ENCODE measurements around the gene GMPR2. TPM values are rescaled to one million over a fixed set of nuclear protein-coding genes. Genes with fewer than 3 reads are reported as not detected.
"Not testable (repeated sequence)": the region's sequence is repeated elsewhere in the genome, so short reads cannot be mapped to it uniquely, and the experiment has no call there.

Gene GMPR2
- polyA plus RNA-seq, 3 donors: 84.4 to 84.7 (median 84.5) TPM

GRCh38 chr14:24198814-24199524 lies 33.8 kb upstream of the GMPR2 start:
- peaks cover 0 to 9% of the 10 kb centered on the region in 2 donors for H3K9me3 ChIP-seq (replicated peaks in 1 of 2; ENCODE audit: control insufficient read depth in 1 of 2, insufficient read depth in 1 of 2, low read length in 2 of 2)
- H3K79me2 ChIP-seq (ENCODE audit: insufficient read depth, low read length): peaks cover 50% of the 10 kb centered on the region
- no peak overlapping the region for H3K4me2 ChIP-seq (replicated peaks; ENCODE audit: extremely low read depth, low read length, poor library complexity, severe bottlenecking)
- no peak overlapping the region for H3K27ac ChIP-seq (ENCODE audit: low read depth in 1 of 2, low read length in 2 of 2)
- no peak for TF ChIP-seq CTCF (IDR thresholded peaks at IDR 0.05)
- 57% methylated on average over 4 of the region's 7 CpGs for WGBS (ENCODE audit: insufficient coverage)
- H3K27me3 ChIP-seq (ENCODE audit: control insufficient read depth in 2 of 2, insufficient read depth in 2 of 2, low read length in 2 of 2): no peaks in the 10 kb centered on the region
- peaks cover 8 to 26% of the 10 kb centered on the region in 2 donors for H3K36me3 ChIP-seq (replicated peaks in 1 of 2; ENCODE audit: control insufficient read depth in 1 of 2, insufficient read depth in 2 of 2, low read length in 2 of 2)
- H3K4me3 Mint-ChIP-seq: no peak overlapping the region
- H2AFZ ChIP-seq (ENCODE audit: insufficient read depth, low read depth, low read length, poor library complexity, severe bottlenecking): no peak overlapping the region
- H3K27me3 Mint-ChIP-seq (ENCODE audit: low read depth in 3 of 3): no peaks in the 10 kb centered on the region
- peaks cover 23 to 30% of the 10 kb centered on the region in 2 donors for H3K4me1 ChIP-seq (ENCODE audit: control insufficient read depth in 1 of 2, insufficient read depth in 2 of 2, low read length in 2 of 2)
- peaks cover 6 to 23% (median 15%) of the 10 kb centered on the region in 7 donors for H3K9me3 Mint-ChIP-seq
- intact Hi-C loops (cut with micrococcal nuclease): loop anchor here (5.0 kb wide), 1 partner anchor 33 kb away; the partner anchor contains the start of genes GMPR2 (in 2 of the 2) and NEDD8 (in 2 of the 2)
- H3K4me3 ChIP-seq (replicated peaks in 1 of 3; ENCODE audit: low read depth in 2 of 3, low read length in 3 of 3): no peak overlapping the region
- H3K36me3 Mint-ChIP-seq: peaks cover 34 to 53% of the 10 kb centered on the region in 2 donors
- H3K4me1 Mint-ChIP-seq: peaks cover 33% of the 10 kb centered on the region
- H4K20me1 ChIP-seq (ENCODE audit: insufficient read depth, low read length): no peaks in the 10 kb centered on the region
- H3K27ac Mint-ChIP-seq: peak overlapping the region in 3 of 7 donors; percentile 22 to 61 (median 54)
- H3K9ac ChIP-seq (ENCODE audit: insufficient read depth, low read length, poor library complexity, severe bottlenecking): no peak overlapping the region
- no peak for DNase-seq

- H3K27me3 Mint-ChIP-seq (ENCODE audit: low read depth in 3 of 3); DNase-seq; H3K9me3 ChIP-seq (replicated peaks in 1 of 2; ENCODE audit: control insufficient read depth in 1 of 2, insufficient read depth in 1 of 2, low read length in 2 of 2); H3K27ac ChIP-seq (ENCODE audit: low read depth in 1 of 2, low read length in 2 of 2); H3K4me3 Mint-ChIP-seq; H2AFZ ChIP-seq (ENCODE audit: insufficient read depth, low read depth, low read length, poor library complexity, severe bottlenecking); H3K27ac Mint-ChIP-seq; intact Hi-C loops (cut with micrococcal nuclease); H3K4me2 ChIP-seq (replicated peaks; ENCODE audit: extremely low read depth, low read length, poor library complexity, severe bottlenecking); H3K4me1 ChIP-seq (ENCODE audit: control insufficient read depth in 1 of 2, insufficient read depth in 2 of 2, low read length in 2 of 2); H3K9ac ChIP-seq (ENCODE audit: insufficient read depth, low read length, poor library complexity, severe bottlenecking); H3K4me3 ChIP-seq (replicated peaks in 1 of 3; ENCODE audit: low read depth in 2 of 3, low read length in 3 of 3); H3K27me3 ChIP-seq (ENCODE audit: control insufficient read depth in 2 of 2, insufficient read depth in 2 of 2, low read length in 2 of 2): not testable (repeated sequence)
- H3K4me1 Mint-ChIP-seq: peaks cover 12% of the 10 kb centered on the region
- H3K36me3 ChIP-seq (replicated peaks in 1 of 2; ENCODE audit: control insufficient read depth in 1 of 2, insufficient read depth in 2 of 2, low read length in 2 of 2): peaks cover 32 to 59% of the 10 kb centered on the region in 2 donors
- H4K20me1 ChIP-seq (ENCODE audit: insufficient read depth, low read length): peaks cover 26% of the 10 kb centered on the region
- 100% methylated on average over 8 of the region's 8 CpGs for WGBS (ENCODE audit: insufficient coverage)
- H3K79me2 ChIP-seq (ENCODE audit: insufficient read depth, low read length): peaks cover 20% of the 10 kb centered on the region
- H3K9me3 Mint-ChIP-seq: peaks cover 6 to 23% (median 15%) of the 10 kb centered on the region in 7 donors
- H3K36me3 Mint-ChIP-seq: peaks cover 64 to 81% of the 10 kb centered on the region in 2 donors
Measured at GRCh38 chr14:24202538-24202937, 30.2 kb upstream of the GMPR2 start.

- H3K27ac Mint-ChIP-seq; H3K4me3 Mint-ChIP-seq; DNase-seq; intact Hi-C loops (cut with micrococcal nuclease); H3K4me2 ChIP-seq (replicated peaks; ENCODE audit: extremely low read depth, low read length, poor library complexity, severe bottlenecking); H3K9ac ChIP-seq (ENCODE audit: insufficient read depth, low read length, poor library complexity, severe bottlenecking); H3K27ac ChIP-seq (ENCODE audit: low read depth in 1 of 2, low read length in 2 of 2); H3K27me3 ChIP-seq (ENCODE audit: control insufficient read depth in 2 of 2, insufficient read depth in 2 of 2, low read length in 2 of 2); H3K4me3 ChIP-seq (replicated peaks in 1 of 3; ENCODE audit: low read depth in 2 of 3, low read length in 3 of 3); H3K27me3 Mint-ChIP-seq (ENCODE audit: low read depth in 3 of 3); H3K9me3 ChIP-seq (replicated peaks in 1 of 2; ENCODE audit: control insufficient read depth in 1 of 2, insufficient read depth in 1 of 2, low read length in 2 of 2); H2AFZ ChIP-seq (ENCODE audit: insufficient read depth, low read depth, low read length, poor library complexity, severe bottlenecking); H3K4me1 ChIP-seq (ENCODE audit: control insufficient read depth in 1 of 2, insufficient read depth in 2 of 2, low read length in 2 of 2): not testable (repeated sequence)
- WGBS (ENCODE audit: insufficient coverage): 100% methylated on average over 2 of the region's 16 CpGs
- H4K20me1 ChIP-seq (ENCODE audit: insufficient read depth, low read length): peaks cover 34% of the 10 kb centered on the region
- peaks cover 18% of the 10 kb centered on the region for H3K79me2 ChIP-seq (ENCODE audit: insufficient read depth, low read length)
- peaks cover 71 to 84% of the 10 kb centered on the region in 2 donors for H3K36me3 Mint-ChIP-seq
- H3K36me3 ChIP-seq (replicated peaks in 1 of 2; ENCODE audit: control insufficient read depth in 1 of 2, insufficient read depth in 2 of 2, low read length in 2 of 2): peaks cover 39 to 67% of the 10 kb centered on the region in 2 donors
- H3K4me1 Mint-ChIP-seq: peaks cover 10% of the 10 kb centered on the region
- peaks cover 6 to 23% (median 15%) of the 10 kb centered on the region in 7 donors for H3K9me3 Mint-ChIP-seq
Measured at GRCh38 chr14:24203249-24203886, 29.4 kb upstream of the GMPR2 start.

All from CD14-positive monocyte (primary cell).